Epithelial cell of prostate (primary cell): ENCODE data around the gene PSRC1.
"Not testable (repeated sequence)": the region's sequence is repeated elsewhere in the genome, so short reads cannot be mapped to it uniquely, and the experiment has no call there.

ENCODE experiments used
- DNase-seq: peaks from one replicate; pipeline ENCODE4 v3.0.0-alpha.2; 2011; ENCODE audit warnings: low read depth, low spot score
- H3K27ac ChIP-seq: fragments of 450-650 bp; 2 replicates; pipeline ENCODE4 v1.5.1; 2017; ENCODE audit warnings: mild to moderate bottlenecking

PSRC1 gene

GRCh38 chr1:109298666-109299557 is 16.0 kb upstream of the PSRC1 start:
- peak; percentile 60 for DNase-seq

DNA sequence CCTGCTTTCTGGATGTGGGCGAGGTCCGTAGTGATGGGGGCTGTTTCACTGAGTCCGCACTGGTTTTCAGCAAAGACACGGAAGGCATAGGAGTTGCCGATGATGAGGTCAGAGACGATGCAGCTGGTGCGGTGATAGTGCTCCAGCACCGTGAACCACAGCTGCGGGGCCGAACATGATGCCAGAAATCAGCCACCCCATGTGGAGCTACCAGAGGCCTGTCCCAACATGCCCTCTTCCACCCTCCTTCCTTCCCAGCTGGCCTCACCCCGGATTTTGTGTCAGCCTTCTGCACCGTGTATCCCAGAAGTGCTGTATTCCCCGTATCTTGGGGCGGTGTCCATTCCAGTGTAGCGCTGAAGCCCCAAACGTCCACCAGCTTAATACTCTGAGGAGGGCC is 13.8 kb upstream of the PSRC1 start:
- DNase-seq, result no peak
- no peak overlapping the region for H3K27ac ChIP-seq

More at GRCh38 chr1:109298666-109299557, 16.0 kb upstream of the PSRC1 start:
- peak overlapping the region; percentile 58 for H3K27ac ChIP-seq

DNA sequence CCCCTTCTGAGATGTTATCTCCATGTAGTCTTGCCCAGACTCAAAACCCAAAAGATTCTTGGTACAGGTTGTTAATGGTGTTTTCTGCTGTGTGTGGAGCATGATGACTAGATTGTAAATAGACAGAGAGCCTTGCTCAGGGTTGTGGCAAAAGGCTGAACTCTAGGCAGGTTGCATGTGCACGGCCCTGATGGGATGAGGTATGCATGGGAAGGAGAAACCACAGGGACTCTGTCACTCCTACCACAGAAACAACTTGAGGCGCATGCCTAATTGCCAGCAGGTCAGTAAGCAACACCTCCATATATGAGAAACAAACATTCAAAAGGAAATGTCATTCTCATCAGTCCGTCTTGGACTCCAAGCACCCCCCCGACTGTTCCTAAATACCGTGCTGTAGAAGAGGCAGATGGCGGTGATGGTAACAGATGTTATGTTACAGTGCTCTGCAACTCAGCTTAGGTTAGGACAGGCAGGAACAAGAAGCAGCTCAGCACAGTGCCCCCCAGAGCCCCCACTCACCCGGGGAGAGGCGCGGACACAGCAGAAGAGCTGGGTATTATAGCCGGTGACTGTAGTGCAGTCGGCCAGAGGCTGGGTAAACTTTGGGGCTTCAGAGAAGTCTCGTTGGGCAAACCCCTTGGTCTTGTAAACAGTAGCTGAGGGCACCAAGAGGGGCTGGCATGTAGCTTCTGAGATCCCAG is 12.9 kb upstream of the PSRC1 start:
- H3K27ac ChIP-seq, result no peak overlapping the region
- DNase-seq, result no peak

- no peak for DNase-seq
- H3K27ac ChIP-seq, result peak overlapping the region; percentile 40
Measured at GRCh38 chr1:109294481-109294880, 11.5 kb upstream of the PSRC1 start.

- DNase-seq, result no peak
- H3K27ac ChIP-seq, result no peak overlapping the region
Measured at GRCh38 chr1:109293026-109293425, 10.1 kb upstream of the PSRC1 start.

GRCh38 chr1:109292364-109292763 is 9.4 kb upstream of the PSRC1 start:
- no peak for DNase-seq
- H3K27ac ChIP-seq, result no peak overlapping the region

DNA sequence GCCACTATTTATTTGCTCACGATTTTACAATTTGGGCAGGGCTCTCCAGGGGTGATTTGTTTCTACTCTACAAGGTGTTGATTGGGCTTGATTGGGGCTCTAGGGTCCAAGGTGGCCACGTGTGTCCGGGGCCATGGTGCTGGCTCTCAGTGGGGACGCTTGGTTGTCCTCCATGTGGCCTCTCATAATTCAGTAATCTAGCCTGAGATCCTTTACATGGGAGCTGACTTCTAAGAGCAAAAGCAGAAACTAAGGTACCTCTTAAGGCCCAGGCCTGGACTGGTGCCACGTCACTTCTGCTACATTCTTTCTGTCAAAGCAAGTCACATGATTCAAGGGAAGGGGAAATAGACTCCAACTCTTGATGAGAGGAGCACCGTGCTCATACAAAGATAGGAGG is 8.1 kb upstream of the PSRC1 start:
- no peak overlapping the region for H3K27ac ChIP-seq
- no peak for DNase-seq

DNA sequence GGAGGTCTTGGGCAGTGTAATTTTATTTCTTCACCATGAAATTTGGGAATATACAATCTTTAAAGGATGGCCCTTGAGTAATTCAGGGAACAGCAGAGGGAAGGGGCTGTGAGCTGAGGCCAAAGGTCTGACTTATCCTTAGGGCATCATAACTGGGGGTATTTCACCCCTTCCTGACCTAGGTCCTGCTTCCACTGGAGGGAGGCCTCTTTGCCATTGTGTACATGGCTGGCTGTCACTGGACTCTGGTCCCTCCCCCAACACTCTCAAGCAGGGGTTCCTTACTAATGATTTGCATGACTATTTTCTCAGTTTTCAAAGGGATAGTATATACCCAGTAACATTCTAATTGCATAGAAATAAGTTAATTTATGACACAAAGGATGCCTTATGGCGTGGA is 7.2 kb upstream of the PSRC1 start:
- H3K27ac ChIP-seq, result no peak overlapping the region
- DNase-seq, result no peak

DNA sequence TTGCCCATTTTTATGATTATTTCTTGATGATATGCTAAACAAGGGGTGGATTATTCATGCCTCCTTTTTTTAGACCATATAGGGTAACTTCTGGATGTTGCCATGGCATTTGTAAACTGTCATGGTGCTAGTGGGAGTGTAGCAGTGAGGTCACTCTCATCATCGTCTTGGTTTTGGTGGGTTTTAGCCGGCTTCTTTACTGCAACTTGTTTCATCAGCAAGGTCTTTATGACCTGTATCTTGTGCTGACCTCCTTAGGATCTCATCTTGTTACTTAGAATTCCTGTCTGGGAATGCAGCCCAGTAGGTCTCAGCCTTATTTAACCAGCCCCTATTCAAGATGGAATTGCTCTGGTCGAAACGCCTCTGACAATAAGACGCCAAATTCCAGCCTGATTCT is 3.8 kb upstream of the PSRC1 start:
- DNase-seq, H3K27ac ChIP-seq: not testable (repeated sequence)

- DNase-seq, result no peak
- H3K27ac ChIP-seq, result peak overlapping the region; percentile 80
Measured at GRCh38 chr1:109283748-109284600, 1.0 kb upstream of the PSRC1 start.

- DNase-seq, result no peak
- peak overlapping the region; percentile 80 for H3K27ac ChIP-seq
Measured at GRCh38 chr1:109282497-109282951, 421 bp downstream of the PSRC1 start.

DNA sequence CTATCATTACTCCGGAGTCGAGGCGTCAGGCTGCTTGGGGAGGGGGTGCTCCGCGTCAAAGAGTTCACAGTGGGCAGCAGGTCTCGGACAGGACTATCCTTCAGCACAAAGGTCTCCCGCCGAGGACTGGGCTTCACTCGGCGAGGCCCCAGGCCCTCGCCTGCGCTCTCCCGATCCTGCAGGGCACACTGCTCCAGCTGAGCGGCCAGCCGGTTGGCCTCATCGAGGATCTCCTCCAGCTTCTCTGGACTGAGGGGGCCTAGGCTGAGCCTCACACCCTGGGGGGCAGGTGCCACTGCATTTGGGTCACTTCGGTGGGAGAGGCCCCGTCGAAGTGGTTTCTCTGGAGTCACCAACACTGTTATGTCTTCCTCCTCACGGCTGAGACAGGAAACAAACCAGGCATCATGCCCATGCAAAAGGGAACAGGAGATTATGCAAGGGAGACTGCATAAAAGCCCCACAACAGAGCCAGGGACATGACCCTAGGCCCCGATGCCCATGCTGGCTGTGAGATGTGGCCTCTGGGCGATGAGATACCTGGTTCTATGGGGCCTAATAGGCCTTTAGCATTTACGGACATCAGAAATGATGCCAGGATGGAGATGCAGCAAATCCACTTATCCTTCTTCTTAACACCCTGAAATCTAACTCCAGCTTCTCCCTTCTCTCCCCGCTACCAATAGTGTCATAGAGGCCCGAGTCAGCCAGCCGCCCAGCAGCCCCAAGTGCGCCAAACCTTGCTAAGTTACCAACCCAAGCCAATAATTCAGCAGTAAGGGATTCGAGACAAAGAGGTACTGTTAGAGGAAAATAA is 1.1 kb downstream of the PSRC1 start:
- peak overlapping the region; percentile 80 for H3K27ac ChIP-seq

DNA sequence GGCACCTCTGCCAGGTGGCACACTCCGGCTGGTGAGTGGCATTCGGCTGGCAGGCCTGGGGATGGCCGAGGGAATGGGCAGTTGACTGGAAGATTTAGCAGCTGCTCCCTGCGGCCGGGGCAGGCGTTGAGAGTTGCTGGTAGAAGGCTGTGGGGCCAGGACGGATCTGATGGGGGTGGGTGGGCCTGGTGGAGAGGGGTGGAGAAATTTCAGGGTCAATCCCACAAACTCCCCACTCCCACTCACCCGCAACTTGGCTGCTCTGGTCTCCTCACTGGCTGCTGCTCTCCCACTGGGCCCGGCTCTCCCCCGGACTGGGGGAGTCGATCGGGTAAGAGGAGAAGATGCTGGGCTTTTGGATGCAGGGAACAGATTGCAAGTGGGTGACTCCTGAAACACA is 2.1 kb downstream of the PSRC1 start:
- DNase-seq, result no peak
- H3K27ac ChIP-seq, result no peak overlapping the region

More for the DNA sequence above, 1.1 kb downstream of the PSRC1 start:
- DNase-seq, result no peak

- H3K27ac ChIP-seq, result no peak overlapping the region
Measured at GRCh38 chr1:109279615-109280278, 3.2 kb downstream of the PSRC1 start.

GRCh38 chr1:109277434-109278204 is 5.3 kb downstream of the PSRC1 start:
- no peak for DNase-seq
- peak overlapping the region; percentile 93 for H3K27ac ChIP-seq

More at GRCh38 chr1:109279615-109280278, 3.2 kb downstream of the PSRC1 start:
- DNase-seq, result no peak

- DNase-seq, result no peak
- H3K27ac ChIP-seq, result peak overlapping the region; percentile 93
Measured at GRCh38 chr1:109275706-109276345, 7.1 kb downstream of the PSRC1 start.

GRCh38 chr1:109274533-109275476 is 8.1 kb downstream of the PSRC1 start:
- peak overlapping the region; percentile 93 for H3K27ac ChIP-seq
- DNase-seq, result peak; percentile 93
